Inflammatory macrophage (primary cell): ENCODE measurements around the gene USP14.

ENCODE experiments used
- DNase-seq, 2 donors: peaks; one replicate each; pipeline ENCODE4 v3.0.0-alpha.2; 2020 to 2022

Gene USP14

DNA sequence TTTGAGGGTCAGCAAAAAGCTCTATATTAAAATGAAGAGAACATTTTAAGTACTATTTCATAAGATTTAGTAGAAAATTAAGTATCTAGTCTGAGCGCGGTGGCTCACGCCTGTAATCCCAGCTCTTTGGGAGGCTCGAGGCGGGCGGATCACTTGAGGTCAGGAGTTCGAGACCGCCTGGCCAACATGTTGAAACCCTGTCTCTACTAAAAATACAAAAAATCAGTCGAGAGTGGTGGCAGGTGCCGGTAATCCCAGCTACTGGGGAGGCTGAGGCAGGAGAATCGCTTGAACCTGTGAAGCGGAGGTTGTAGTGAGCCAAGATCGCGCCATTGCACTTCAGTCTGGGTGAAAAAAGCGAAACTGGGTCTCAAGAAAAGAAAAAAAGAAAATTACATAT is 1.6 kb downstream of the USP14 start:
- no peak for DNase-seq

DNA sequence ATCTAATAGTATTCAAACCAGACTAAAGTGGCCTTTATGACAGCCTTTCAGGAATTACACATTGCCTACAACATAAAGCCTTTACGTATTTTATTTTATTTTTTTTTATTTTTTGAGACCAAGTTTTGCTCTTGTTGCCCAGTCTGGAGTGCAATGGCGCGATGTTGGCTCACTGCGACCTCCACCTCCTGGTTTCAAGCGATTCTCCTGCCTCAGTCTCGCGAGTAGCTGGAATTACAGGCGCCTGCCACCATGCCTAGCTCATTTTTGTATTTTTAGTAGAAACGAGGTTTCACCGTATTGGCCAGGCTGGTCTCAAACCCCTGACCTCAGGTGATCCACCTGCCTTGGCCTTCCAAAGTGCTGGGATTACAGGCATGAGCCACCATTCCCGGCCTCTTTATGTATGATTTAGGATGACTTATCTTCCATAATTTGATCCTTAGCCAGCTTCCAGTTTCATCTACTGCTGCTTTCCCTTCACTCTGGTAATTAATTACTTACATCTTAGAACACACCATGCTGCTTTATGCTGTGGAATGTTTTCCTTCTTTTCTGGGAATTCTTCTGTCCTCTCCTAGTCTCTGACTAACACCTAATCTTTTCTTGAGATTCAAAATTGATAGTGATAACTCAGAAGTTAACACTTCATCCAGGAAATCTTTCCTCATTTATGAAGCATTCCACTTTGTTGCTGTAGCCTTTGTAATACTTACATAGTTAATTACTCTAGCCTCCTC is 2.6 kb downstream of the USP14 start:
- no peak for DNase-seq

DNA sequence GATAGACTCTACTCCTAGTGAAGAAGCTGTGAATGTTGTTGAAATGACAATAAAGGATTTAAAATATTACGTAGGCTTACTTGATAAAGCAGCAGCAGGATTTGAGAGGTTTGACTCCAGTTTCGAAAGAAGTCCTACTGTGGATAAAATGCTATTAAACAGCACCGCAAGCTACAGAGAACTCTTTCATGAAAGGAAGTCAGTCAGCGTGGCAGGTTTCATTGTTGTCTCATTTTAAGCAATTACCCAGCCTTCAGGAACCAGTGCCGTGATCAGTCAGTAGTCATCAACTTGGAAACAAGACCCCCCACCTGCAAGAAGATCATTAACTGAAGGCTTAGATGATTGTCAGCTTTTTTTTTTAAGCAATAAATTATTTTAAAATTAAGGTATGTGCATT is 14.0 kb downstream of the USP14 start:
- no peak for DNase-seq

DNA sequence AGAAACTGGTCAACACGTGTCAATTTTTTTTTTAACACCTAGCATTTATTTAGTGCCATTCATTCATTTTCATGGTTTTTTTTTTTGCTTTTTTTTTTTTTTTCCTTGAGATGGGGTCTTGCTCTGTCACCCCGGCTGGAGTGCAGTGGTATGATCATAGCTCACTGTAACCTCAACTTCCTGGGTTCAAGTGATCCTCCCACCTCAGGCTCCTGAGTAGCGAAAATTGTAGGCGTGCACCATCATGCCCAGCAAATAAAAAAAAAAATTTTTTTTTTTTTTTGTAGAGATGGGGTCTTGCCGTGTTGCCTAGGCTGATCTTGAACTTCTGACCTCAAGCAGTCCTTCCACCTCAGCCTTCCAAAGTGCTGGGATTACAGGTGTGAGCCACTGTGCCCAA is 21.1 kb downstream of the USP14 start:
- no peak for DNase-seq

DNA sequence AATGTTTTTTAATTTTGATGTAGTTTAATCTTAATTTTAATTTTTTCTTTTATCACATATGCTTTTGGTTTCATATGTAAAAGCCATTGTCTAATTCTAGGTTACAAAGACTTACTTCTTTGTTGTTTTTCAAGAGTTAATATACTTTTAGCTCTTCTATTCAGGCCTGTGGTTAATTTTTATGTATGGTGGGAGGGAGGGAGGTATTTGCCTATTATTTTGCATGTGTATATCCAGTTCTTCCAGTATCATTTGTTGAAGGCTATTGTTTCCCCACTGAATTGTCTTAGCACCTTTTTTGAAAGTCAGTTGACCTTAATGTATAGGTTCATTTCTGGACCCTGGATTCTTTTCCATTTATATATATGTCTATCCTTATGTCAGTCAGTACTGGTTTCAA is 23.4 kb downstream of the USP14 start:
- DNase-seq, result no peak

DNA sequence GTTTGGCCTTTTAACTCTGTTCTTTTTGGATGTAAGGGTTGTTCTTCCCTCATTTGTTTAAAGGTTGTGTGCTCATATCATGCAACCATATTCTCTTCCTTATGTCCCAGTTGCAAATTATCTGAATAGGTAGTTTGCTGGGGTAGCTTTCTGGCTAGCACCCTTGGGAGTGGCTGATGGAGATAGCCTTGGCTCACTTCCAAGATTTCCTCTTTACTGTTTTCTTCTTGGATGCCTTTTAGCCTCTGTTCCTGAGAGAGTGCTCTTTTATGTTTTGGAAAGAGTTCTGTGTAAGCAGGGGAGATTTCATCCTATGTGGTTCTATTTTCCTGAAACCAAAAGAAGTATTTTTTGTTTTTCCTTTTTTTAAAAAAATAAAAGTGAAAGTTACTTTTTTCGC is 25.4 kb downstream of the USP14 start:
- DNase-seq, result no peak

DNA sequence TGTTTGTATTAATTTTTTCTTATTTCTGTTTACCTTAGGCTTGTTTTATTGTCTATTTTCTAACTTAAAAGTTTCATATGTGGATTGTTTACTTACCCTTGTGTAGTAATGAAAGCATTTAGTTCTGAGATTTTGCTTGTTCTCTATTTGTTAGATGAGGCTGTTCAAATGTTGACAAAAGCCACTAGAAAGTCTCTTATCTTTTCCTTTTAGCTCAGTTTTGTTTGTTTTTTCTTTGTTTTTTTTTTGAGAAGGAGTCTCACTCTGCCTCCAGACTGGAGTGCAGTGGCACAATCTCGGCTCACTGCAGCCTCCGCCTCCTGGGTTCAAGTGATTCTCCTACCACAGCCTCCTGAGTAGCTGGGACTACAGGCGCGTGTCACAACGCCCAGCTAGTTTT is 30.9 kb downstream of the USP14 start:
- DNase-seq, result no peak

DNA sequence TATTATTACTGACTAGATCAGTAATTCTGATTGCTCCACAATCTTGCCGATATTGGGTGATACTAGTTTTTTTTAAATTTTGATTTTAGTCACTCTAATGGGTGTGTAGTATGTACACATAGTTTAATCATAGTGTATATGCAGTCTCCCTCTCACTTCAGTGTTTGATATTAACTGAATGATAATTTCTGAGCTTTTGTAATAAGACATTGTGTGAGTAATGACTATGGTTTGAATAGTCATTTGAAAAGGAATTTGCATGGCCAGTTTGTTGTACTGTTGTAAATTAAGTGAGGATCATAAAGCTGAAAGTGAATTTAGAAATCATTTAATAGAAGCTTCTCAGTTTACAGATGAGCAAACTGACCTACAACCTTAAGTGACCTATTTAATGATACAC is 33.4 kb downstream of the USP14 start:
- DNase-seq, result no peak

DNA sequence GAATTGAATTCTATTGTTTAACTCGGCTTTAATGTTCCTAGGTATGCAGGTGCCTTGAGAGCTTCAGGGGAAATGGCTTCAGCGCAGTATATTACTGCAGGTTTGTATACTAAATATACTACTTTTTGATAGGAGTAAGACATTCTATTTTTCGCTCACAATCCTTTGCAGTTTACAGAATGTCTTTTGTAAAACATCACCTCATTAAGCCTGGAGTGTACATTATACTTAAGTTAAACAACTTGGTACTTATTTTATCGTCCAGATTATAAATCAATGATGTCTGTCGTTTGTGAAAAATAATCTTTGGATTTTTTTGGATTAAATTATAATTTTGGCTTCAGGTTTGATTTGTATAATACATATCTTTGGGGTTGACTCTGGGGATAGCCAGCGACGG is 34.4 kb downstream of the USP14 start:
- no peak for DNase-seq

DNA sequence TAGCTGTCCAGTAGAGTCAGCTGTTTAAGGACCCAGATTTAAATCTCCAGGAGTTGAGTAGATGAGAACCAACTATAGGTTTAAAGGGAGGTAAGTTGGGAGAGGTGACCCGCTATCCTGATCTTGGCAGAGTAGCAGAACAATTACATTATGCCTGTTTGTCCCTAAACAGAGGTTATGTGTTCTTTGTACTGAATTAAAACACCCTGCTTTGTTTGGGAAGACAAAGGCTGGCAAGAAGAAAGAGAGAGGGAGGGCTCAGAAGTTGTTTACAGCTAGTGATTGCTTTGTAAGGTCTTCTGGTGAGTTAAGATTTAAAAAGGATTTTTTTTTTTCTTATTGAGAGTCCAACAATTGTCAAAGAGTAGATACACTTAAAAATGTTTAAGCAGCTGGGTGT is 37.3 kb downstream of the USP14 start:
- DNase-seq, result no peak

DNA sequence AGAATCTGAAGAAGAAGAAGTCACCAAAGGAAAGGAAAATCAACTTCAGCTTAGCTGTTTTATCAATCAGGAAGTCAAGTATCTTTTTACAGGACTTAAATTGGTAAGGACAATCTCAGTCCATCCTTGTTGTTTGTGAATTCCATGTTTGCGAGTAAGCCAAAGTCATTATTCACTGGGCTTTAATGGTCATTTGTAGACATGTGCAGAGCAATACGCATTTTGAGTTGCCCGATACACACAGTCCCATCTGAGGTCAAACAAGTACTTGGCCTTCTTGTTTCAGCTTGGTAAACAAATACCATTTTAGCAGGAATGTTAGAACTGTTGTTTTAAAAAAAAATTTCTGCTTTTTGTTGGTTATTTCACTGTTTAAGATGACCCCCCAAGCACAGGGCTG is 40.9 kb downstream of the USP14 start:
- no peak for DNase-seq

DNA sequence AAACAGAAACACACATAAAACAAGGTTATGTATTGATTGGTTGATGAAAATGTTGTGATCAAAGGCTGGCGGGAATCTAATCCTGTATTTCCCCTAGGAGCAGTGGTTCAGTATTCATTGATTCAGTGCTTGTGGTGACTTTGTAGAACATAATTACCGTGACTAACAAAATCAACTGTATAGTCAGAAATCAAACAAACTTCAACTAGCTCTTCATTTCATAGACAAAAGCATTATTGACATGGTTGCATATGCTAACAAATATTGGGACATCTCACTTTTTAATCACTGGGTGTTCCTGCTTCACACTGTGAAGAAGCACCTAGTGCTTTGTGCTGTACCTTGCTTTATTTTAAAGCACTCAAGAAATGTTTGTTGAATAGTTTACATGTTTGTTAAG is 41.4 kb downstream of the USP14 start:
- no peak for DNase-seq

DNA sequence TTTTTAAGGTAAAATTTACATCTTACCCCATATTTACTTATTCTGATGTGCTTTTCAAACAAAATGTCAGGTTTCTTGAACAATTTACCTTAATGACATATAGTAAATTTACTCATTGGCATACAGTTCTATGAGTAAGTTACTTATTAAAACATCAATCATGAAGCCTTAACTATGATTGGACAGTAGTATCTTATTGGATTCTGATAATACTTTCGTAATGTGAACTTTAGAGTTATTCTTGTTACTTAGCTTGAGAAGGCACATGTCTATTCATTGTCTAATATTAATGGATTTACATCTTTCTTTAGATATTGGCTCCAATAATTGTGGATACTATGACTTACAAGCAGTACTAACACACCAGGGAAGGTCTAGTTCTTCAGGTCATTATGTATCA is 51.7 kb downstream of the USP14 start:
- DNase-seq, result no peak

DNA sequence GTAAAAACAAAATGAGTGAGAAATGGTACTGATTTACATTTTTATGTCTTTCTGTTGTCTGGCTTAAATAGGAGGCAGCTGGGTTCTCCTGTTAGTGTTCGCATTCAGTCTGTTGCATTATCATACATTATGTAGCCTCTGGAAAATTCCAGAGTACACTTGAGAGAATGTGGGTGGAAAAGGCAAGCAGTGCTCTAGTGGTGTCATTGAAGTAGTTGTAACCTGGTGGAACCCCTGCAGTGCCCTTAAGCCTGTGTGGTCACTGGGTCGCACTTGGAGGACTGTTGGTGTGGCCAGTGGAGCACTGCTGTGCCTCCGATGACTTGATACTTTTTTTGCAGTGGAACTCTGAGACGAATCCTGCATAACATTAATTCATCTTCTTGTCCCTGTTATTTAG is 52.4 kb downstream of the USP14 start:
- no peak for DNase-seq

DNA sequence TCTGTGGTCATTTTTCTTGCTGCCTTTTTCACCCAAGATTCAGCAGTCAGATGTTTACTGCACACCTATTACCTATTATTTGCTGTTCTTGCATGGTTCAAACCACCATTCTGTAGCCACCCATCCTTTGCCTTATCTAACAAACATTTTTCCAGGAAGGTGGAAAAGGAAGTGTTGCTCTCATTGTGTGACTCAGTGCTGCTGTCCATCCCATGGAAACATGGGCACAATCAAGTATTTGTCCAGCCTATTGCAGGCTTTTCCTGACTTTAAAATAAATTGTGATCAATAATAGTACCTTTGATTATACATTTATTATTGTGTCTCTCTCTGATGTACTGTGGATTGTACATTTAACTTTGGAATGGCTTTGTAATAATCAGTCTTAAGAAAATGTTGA is 53.2 kb downstream of the USP14 start:
- no peak for DNase-seq

DNA sequence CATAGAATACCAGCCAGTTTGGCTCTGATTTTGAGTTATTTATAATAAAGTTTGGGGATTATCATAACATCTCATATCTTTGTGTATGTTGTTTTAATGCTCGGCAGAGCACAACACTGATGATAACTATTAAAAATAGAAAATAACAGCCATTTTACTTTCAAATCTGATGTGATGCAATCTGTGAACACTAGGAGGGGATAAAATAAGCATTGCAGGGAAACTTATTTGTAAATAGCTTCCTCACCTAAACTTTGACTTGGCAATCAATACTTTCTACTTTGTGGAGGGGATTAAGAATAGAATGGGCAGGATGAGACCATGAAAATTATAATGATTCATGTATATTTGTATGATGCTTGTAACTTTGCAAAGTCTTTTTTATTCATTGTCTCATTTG is 54.4 kb downstream of the USP14 start:
- no peak for DNase-seq

DNA sequence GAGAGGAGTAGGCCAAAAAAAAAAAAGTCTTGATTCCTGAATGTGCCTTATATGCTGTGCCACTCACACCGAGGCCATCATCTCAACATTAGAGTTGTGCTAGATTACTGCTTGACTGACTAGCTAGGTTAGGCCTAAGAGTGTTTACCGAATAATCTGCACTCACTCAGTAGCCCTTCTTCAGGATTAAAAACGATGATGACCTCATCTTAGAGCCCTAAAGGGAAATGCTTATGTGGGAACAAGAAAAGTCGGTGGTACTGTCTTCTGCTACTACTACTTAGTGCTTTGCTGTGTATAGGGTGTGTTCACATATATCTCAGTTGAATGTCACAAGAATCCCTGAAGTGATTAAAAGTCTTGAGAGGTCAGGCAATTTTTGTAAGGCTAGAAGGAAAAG is 55.1 kb downstream of the USP14 start:
- no peak for DNase-seq

DNA sequence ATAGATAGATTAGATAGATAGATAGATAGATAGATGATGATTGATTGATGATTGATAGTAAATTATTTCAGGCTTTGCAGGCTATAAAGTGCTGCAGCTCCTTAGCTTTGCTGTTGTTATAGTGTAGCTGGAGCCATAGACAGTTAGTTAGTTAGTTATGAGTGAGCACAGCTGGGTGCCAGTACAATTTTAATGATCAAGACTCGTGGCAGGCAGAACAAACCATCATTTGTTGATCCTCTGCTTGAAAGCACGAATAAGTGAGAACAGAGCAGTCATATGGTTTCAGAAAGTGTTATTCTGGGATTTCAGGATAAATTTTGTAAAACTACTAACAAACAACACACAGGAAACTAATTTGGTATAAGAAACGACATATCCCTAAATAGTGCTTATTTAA is 55.6 kb downstream of the USP14 start:
- DNase-seq, result no peak

DNA sequence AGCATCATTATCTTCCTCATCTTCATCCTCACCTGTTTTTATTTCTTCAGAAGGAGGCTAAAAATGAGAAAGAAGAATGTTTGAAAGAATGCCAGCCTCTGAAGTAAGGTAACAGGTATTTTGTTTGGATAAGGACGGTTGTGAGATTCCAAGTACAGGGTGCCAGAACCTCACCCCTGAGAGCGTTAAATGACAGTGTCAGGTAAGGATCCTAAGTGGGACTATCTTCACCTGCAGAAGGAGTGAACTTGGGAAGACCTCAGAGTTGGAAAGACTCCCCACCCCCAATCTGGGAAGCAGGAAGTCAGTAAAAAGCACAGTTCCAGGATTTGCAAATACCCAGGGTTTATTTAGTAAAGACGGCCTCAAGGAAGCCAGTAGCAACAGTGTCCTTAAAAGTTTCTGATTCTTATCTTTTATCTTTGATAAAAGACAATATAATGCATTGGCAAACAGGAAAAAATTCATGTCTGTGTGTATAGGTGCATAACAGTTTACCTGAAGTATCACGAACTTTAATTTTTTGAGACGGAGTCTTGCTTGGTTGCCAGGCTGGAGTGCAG is 57.2 kb downstream of the USP14 start:
- DNase-seq, result no peak

DNA sequence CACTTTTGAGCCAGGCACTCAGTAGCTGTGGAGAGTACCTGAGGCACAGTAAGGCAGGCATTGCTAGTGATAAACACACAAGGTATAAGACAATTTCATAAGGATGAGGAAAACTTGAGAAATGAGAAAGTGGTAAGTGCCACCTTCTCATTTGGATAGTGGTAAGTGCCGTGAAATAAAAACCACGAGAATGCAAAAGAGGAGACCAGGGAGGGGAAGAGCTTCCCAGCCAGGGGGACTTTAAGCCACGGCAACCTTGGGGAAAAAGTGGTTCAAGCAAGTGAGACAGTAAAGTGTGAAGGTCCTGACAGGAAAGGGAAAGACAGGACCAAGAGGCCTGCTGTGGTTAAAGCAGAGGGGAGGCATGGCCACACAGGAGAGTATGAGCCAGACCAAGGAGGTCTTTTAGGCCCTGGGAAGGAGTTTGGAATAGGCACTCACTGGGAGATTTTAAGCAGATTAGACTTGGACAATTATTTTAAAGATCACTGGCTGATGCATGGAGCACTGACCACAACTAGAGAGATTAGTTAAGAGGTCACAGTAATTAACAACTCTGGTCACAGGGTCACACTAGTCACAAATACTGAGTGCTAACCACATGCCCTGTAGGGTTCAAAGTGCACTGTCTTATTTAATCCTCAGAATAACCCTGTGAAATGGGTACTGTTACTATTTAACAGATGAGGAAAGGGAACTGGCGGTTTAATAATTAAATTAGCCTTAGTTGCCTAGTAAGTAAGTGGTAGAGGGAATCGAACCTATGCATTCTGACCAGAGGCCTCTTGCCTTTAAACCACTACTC is 59.4 kb downstream of the USP14 start:
- no peak for DNase-seq

DNA sequence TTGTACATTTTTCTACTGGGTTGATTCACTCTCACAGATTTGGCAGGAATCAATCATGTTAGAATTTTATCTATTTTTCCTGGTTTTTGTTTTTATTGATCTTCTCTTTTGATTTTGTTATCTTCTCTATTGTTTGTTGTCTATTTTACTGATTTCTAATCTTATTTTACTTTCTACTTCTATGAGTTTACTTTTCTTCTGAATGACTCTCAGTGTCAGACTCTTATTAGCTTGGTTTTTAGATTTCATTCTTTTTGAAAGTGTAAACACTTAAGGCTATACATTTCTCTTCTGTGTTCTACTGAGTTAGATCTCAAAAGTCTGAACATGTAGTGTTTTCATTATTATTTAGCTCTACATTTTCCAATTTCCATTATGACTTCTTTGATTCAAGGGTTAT is 62.4 kb downstream of the USP14 start:
- no peak for DNase-seq

DNA sequence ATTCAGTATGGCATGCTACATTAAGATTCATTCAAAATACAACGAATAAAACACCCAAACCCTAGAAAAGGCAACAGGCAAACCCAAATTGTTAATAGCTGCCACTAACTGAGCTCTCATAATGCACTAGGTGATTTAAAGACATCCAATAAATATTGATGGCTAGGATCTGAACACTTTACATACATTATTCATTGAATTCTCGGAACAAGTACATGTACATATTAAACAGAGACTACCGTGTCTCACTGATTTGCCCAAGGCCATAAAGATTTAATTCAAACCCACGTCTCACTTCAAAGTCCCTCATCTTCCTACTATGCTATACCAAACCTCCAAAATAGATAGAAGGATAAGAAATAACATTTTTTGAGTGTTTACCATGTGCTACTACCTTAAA is 67.4 kb downstream of the USP14 start:
- no peak for DNase-seq

DNA sequence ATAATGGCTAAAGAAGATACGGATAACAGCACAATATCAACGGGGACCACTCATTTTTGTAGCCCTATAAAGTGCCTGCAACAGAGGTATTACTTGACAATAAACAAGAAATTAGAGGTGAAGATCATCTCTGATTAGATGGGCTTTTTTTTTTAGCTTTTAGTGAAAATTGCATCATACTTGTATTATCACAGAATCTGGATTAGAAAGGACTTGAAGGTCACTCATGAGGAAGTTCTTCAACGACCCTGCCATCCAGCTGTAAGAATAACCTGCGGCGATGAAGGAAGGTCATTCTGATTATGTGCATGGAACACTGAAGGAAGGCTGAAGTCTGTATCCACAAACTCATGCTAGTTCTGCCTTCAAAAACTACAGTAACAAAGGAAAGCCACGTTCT is 69.0 kb downstream of the USP14 start:
- DNase-seq, result no peak

DNA sequence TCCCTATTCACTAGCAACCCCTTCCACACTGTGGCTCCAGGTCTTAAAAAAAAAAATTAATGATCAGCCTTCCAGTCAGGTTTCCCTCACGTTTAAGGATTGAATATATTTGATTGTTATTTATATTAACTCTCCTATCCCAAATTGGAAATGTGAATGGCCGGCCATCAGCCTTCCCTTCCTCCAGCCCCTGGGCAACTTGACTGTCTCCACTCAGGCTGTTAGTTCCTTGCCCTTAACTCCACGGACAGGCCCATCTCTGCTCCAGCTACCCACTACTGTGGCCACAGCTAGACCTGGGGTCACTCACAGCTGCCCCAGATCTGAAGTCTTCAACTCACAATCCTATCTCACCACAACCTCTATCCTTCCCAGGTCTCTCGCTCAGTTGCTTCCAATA is 69.5 kb downstream of the USP14 start:
- no peak for DNase-seq
